Peyer's patch (tissue), 4 donors: ENCODE measurements around the gene CCR5AS.

Experiments
- CTCF ChIP-seq, 6 experiments: fragments of 450-650 bp in 4 of 6; fragments of 200-600 bp in 2 of 6; sonication (generic) in 1 of 6; IDR thresholded peaks; one replicate each; pipeline ENCODE4 v1.5.1; 2017 to 2019; ENCODE audit warnings: antibody characterized with exemption in 6 of 6, mild to moderate bottlenecking in 3 of 6, moderate library complexity in 1 of 6
- POLR2A ChIP-seq, 2 donors: fragments of 450-650 bp; IDR thresholded peaks; one replicate each; pipeline ENCODE4 v1.5.1; 2017; ENCODE audit warnings: antibody characterized with exemption in 2 of 2, mild to moderate bottlenecking in 2 of 2, moderate library complexity in 2 of 2

DNA sequence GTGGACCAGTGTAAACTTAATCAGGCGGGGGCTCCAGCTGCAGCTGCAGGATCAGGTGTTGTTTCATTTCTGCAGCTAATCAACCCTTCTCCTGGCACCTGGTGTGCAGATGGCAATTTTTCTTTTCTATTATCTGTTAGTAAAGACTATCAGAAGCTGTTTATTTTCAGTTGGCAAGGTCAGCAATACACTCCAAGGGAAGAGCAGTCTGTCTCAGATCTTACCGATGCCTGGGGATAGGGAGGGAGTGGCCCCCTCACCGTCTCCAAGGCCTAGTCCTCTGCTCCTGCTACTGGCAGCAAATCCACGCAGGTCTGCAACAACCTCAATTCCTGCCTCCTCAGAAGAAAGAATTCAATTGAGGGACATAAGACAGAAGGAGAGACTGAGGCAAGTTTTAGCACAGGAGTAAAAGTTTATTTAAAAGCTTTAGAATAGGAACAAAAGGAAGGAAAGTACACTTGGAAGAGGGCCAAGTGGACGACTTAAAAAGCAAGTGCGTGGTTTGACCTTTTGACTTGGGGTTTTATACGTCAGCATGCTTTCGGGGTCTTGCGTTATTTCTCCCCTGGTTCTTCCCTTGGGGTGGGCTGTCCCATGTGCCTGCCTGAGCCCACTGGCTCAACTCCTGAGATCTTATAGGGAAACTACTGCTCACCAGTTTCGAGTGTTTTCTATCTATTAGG, 9.4 kb upstream of the CCR5AS start:
- no peak for TF ChIP-seq CTCF (IDR thresholded peaks at IDR 0.05)
- no peak for TF ChIP-seq POLR2A (IDR thresholded peaks at IDR 0.05)
